Stimulated activated CD8-positive, alpha-beta memory T cell treated with anti-CD3 and anti-CD28 coated beads, Interleukin-15, amount 100 ng/mL, for 4 hours (primary cell): ENCODE data around the gene ADCY7.
"Not testable (repeated sequence)": the region's sequence is repeated elsewhere in the genome, so short reads cannot be mapped to it uniquely, and the experiment has no call there.

Experiments
- DNase-seq, 2 donors: peaks; one replicate each; pipeline ENCODE4 v3.0.0-alpha.2; 2020; ENCODE audit warnings: low read depth in 2 of 2

ADCY7 gene

DNA sequence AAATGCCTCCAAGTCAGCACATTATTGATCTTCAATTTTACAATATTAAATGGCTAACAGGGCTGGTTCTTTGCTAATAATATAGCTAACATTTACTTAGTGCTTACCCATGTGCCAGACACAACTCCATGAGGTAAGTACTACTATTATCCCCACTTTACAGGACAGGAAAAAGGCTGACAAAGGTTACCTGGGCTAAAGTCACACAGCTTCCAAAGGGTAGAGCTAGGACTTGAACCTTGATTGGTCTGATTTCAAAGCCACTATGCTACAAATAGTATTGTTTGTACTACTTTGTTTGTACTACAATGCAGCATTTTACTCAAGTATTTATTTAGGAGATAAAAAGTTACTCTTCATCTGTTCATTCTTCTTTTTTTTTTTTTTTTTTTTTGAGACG lies 70.5 kb downstream of the ADCY7 start:
- no peak for DNase-seq

DNA sequence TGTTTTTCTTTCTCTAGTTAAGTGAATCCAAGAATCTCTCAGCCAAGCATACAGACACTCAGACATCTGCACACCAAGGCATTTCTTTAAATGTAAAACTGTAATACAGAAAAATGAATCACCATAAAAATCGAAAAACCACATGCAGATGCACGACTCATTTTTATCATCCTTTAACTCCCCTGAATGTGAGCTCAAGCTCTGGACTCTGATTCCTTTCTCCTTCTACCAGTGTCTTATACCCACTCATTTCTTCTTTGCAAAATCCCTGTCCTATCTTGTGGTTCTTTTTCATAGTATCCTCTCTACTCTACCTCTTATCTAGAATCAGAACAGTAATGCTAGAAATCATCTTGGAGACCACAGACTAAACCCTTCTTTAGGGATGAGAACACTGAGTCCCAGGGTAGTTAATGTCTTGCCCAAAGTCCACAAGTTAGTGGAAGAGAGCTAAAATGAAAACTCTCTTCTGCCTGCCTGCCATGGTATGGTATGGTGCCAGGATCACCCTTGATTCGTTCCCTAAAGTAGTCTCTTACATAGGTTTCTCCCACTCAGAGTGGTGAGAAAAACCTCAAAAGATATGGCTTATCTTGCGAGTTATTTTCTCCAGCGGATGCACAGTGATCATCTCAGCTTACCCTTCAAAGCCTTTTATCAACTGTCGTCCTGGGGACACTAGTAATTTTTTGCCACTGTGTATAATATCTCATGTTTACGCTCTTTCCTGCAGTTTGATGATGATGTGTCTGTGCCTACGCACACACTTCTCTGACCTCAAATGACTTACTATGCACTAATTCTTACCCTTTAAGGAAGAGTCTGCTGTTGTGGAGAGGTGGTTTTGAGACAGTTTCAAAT lies 72.2 kb downstream of the ADCY7 start:
- DNase-seq = no peak

GRCh38 chr16:50340578-50340977 lies 74.2 kb downstream of the ADCY7 start:
- no peak for DNase-seq

DNA sequence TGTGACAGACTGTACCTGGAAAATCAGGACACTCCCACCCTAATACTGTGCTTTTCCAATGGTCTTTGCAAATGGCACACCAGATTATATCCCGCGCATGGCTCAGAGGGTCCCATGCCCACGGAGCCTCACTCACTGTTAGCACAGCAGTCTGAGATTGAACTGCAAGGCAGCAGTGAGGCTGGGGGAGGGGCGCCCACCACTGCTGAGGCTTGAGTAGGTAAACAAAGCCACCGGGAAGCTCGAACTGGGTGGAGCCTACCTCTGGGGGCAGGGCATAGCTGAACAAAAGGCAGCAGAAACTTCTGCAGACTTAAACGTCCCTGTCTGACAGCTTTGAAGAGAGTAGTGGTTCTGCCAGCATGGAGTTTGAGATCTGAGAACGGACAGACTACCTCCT lies 77.2 kb downstream of the ADCY7 start:
- DNase-seq = not testable (repeated sequence)

- not testable (repeated sequence) for DNase-seq
Measured at GRCh38 chr16:50345210-50345609, 78.9 kb downstream of the ADCY7 start.

DNA sequence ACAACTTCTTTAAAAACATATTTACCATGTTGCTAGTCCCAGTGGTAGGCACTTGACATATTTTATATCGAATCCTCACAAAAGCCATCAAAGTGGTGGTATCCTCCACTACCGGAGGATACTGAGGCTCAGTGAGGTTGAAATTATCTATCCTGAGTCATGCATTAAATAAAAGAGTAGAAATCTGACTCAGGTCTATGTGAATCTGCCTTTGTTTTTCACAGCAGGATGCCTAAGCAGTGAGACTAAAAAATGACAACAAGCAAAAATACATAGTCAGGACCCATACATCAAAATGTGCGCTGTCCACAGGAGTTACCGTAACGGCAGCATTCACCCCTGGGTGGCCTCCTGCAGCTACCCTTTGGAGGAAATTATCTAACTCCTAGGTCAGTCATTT lies 84.8 kb downstream of the ADCY7 start:
- DNase-seq = no peak

GRCh38 chr16:50351952-50352351 lies 85.6 kb downstream of the ADCY7 start:
- DNase-seq = no peak

- no peak for DNase-seq
Measured at GRCh38 chr16:50354082-50354481, 87.7 kb downstream of the ADCY7 start.

- DNase-seq = no peak
Measured at GRCh38 chr16:50354629-50355456, 88.5 kb downstream of the ADCY7 start.

DNA sequence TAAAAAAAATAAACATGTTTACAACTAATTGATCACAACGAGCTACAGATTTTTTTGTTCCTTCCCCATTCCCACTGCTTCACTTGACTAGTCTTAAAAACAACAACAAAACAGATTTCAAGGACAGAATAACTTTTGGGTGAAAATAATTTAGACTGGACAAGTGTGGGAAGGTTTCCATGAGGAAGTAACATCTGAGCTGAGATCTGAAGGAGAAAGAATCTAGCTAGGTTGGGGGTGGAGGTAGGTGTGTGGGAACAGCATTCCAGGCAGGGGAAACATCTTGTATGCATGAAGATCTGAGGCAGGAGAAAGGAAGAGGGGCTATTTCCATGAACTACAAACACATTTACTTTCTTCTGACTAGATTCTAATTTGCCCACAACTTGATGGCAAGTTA lies 93.3 kb downstream of the ADCY7 start:
- no peak for DNase-seq

GRCh38 chr16:50360033-50360778 lies 93.9 kb downstream of the ADCY7 start:
- DNase-seq = no peak

DNA sequence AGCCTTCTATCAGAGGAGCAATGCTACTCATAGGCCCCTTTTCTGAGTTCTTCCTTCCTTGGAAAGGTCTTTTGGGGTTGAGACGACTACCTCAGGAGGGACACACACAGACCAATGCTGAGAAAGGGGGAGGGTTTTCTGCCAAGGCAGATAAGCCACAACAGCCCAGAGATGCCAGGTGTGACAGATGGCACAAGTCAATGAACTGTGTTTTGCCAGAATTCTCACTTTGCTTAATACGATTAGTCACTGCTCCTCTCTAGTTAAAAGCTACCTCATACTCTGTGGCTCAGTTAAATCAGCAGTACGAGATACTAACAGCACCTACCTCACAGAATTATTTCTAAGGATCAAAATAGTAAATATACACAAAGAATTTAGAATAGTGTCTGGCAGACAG lies 94.4 kb downstream of the ADCY7 start:
- no peak for DNase-seq

DNA sequence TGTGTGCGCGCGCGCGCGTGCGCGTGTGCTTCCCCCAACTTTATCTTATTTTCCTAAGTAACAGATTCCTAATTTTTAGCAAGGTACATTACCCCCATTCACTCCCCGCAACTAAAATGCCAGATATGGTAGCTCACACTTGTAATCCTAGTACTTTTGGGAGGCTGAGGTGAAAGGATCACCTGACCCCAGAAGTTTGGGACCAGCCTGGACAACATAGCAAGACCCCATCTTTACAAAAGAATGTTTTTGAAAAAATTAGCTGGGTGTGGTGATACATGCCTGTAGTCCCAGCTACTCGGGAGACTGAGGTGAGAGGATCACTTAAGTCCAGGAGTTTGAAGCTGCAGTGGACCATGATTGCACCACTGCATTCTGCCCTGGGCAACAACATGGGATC lies 97.3 kb downstream of the ADCY7 start:
- DNase-seq = no peak

DNA sequence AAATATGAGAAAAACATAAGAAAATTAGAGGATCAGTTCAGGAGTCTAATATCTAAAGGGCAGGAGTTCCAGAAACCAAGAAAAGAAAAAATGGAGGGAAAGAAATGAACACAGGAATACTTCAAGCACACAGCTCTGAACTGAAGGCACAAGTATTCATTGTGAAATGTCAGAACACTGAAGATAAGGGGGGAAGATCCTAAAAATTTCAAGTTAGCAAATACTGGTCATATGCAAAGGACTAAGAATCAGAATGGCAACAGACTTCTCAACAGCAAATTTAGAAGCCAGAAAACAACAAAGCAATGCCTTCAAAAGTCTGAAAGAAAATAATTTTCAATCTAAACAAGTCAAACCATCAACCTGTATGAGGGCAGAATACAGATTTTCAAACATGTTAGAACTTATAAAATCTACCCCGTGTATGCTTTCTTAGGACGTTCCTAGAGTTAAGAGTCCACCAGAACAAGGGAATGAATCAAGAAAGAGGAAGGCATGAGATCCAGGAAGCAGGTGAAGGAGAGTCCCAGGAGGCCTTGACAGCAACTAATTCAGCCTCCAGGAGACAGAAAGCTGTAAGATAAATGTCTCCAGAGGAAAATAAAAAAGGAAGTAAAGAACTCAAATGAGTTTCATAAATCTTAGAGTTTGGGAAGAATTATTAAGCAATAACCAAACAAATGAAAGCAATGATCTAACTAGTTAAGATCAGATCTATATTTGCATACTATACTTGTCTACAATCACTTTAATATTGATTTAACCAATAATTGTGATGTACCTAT lies 99.6 kb downstream of the ADCY7 start:
- no peak for DNase-seq
